Thoracic aorta (tissue), 2 donors: ENCODE data around the gene SNRPD2. TPM values are rescaled to one million over a fixed set of nuclear protein-coding genes. Genes with fewer than 3 reads are reported as not detected.

ENCODE experiments used
- ATAC-seq: fragments of 150-250 bp; one replicate; pipeline ENCODE4 v1.8.0; 2017; ENCODE audit warnings: low read depth; ENCODE audit not compliant: insufficient number of reproducible peaks, low FRiP score
- DNase-seq: peaks from one replicate; pipeline ENCODE4 v3.0.0-alpha.2; 2020; ENCODE audit warnings: low spot score
- H3K27ac ChIP-seq, 2 donors: fragments of 200-600 bp; sonication (generic); 1 replicate in 1 of 2; 2 replicates in 1 of 2; pipeline ENCODE4 v1.5.1; 2016; ENCODE audit warnings: mild to moderate bottlenecking in 2 of 2, moderate library complexity in 2 of 2
- H3K27me3 ChIP-seq: fragments of 200-600 bp; sonication (generic); replicated peaks from 2 replicates; pipeline ENCODE4 v1.6.0; 2016; ENCODE audit warnings: mild to moderate bottlenecking; ENCODE audit not compliant: insufficient read depth
- H3K36me3 ChIP-seq: fragments of 200-600 bp; sonication (generic); one replicate; pipeline ENCODE4 v1.5.1; 2016
- H3K4me1 ChIP-seq, 2 donors: fragments of 200-600 bp; sonication (generic); 1 replicate in 1 of 2; 2 replicates in 1 of 2; pipeline versions ENCODE4 v1.5.1 to v1.6.0; 2016; ENCODE audit warnings: low read depth in 2 of 2, mild to moderate bottlenecking in 1 of 2; ENCODE audit not compliant: control insufficient read depth in 1 of 2
- H3K4me3 ChIP-seq: fragments of 200-600 bp; sonication (generic); 2 replicates; pipeline ENCODE4 v1.5.1; 2016; ENCODE audit warnings: mild to moderate bottlenecking
- H3K9me3 ChIP-seq: fragments of 200-600 bp; sonication (generic); 2 replicates; pipeline ENCODE4 v1.5.1; 2016
- CTCF ChIP-seq: fragments of 200-600 bp; sonication (generic); IDR thresholded peaks from one replicate; pipeline ENCODE4 v1.5.1; 2019; ENCODE audit warnings: antibody characterized with exemption
- total RNA-seq, 2 donors: library from RNA; depleted of rRNA; stranded (reverse); fragments of >200 nt; gene quantifications; one replicate each; pipeline versions ENCODE4 v1.1.0 to v1.2.3, GENCODE V29; 2016

Gene SNRPD2
- total RNA-seq, 2 donors from 2014 or later, result 65.7 to 70.1 TPM

GRCh38 chr19:45716359-45717130, 24.8 kb upstream of the SNRPD2 start:
- Histone ChIP-seq H3K27ac (peak overlapping the region; percentile 72 to 80), H3K27me3 (no peaks in the 10 kb centered on the region), H3K4me3 (peak overlapping the region; percentile 81), H3K36me3 (peaks cover 15% of the 10 kb centered on the region), H3K9me3 (no peaks in the 10 kb centered on the region), H3K4me1 (peaks cover 14 to 17% of the 10 kb centered on the region in 2 donors)
- ATAC-seq, result no peak
- no peak for TF ChIP-seq CTCF
- DNase-seq, result no peak

- TF ChIP-seq CTCF, result no peak
- H3K4me3 ChIP-seq, result no peak overlapping the region
- no peak for ATAC-seq
- no peaks in the 10 kb centered on the region for H3K9me3 ChIP-seq
- H3K4me1 ChIP-seq, result peaks cover 14 to 17% of the 10 kb centered on the region in 2 donors
- H3K36me3 ChIP-seq, result peaks cover 20% of the 10 kb centered on the region
- DNase-seq, result no peak
- H3K27me3 ChIP-seq, result no peaks in the 10 kb centered on the region
- H3K27ac ChIP-seq, result no peak overlapping the region
Observed at GRCh38 chr19:45715139-45715538, 23.4 kb upstream of the SNRPD2 start.

GRCh38 chr19:45713141-45713540, 21.4 kb upstream of the SNRPD2 start:
- no peaks in the 10 kb centered on the region for H3K9me3 ChIP-seq
- H3K36me3 ChIP-seq, result peaks cover 20% of the 10 kb centered on the region
- H3K27ac ChIP-seq, result no peak overlapping the region
- DNase-seq, result no peak
- H3K4me1 ChIP-seq, result peaks cover 10 to 14% of the 10 kb centered on the region in 2 donors
- no peak for ATAC-seq
- no peak overlapping the region for H3K4me3 ChIP-seq
- no peaks in the 10 kb centered on the region for H3K27me3 ChIP-seq
- no peak for TF ChIP-seq CTCF

GRCh38 chr19:45712699-45713067, 20.9 kb upstream of the SNRPD2 start:
- peaks cover 7 to 11% of the 10 kb centered on the region in 2 donors for H3K4me1 ChIP-seq
- H3K27me3 ChIP-seq, result no peaks in the 10 kb centered on the region
- H3K4me3 ChIP-seq, result no peak overlapping the region
- H3K27ac ChIP-seq, result no peak overlapping the region
- peaks cover 20% of the 10 kb centered on the region for H3K36me3 ChIP-seq
- H3K9me3 ChIP-seq, result no peaks in the 10 kb centered on the region
- no peak for DNase-seq
- no peak for TF ChIP-seq CTCF
- no peak for ATAC-seq

GRCh38 chr19:45711851-45712698, 20.3 kb upstream of the SNRPD2 start:
- Histone ChIP-seq H3K9me3 (no peaks in the 10 kb centered on the region), H3K4me1 (peaks cover 7 to 13% of the 10 kb centered on the region in 2 donors), H3K4me3 (no peak overlapping the region), H3K27me3 (no peaks in the 10 kb centered on the region), H3K27ac (no peak overlapping the region), H3K36me3 (peaks cover 20% of the 10 kb centered on the region)
- DNase-seq (no peak), ATAC-seq (no peak)
- no peak for TF ChIP-seq CTCF
